Measurements from ENCODE around the gene DPH7.

DNA sequence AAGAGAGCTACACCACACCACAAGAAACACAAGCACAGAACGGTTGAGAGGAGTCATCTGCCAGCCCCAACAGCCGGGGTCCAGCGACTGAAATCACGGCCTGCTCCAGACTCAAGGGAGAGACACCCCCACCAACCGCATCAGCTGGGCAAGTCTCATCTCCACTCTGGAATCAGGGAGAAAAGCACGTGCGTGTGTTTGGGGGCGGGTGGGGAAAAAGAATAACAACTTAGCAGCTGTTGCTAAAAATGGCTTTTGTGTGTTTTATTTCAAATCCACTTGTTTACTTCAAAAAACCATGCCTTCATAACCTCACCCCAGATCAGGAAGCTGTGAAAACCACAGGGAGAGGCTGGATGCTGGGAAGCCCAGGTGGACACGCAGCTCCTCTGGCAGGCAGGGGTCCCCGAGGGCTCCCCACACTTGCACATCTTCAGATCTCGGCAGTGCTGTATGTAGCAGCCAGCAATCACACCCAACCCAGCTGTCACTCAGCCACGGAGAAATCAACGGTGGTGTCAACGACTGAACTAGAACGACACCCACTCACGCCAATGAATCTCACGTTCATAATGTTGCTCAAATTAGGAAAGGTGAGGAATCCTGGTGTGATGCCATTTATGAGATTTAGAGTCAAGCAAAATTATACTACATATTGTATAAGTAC lies 47.5 kb downstream of the DPH7 start:
- TF ChIP-seq CTCF (IDR thresholded peaks at IDR 0.05; ENCODE audit: poor library complexity, severe bottlenecking) (no peak), EZH2 (IDR thresholded peaks at IDR 0.05; ENCODE audit: borderline replicate concordance, insufficient read depth, low read length, poor library complexity, severe bottlenecking) (no peak), REST (IDR thresholded peaks at IDR 0.05; ENCODE audit: borderline replicate concordance) (no peak), POLR2AphosphoS5 (IDR thresholded peaks at IDR 0.05) (peak; percentile 36), EP300 (conservative IDR thresholded peaks at IDR 0.05; ENCODE audit: poor library complexity, severe bottlenecking) (peak; percentile 29)

Measured in neural cell (in vitro differentiated cells).